Measurements from ENCODE around the gene HLCS. TPM values are rescaled to one million over a fixed set of nuclear protein-coding genes. Genes with fewer than 3 reads are reported as not detected.
A peak's percentile ranks its signal among the peaks of the same experiment; 100 is the strongest.

HLCS gene
- total and polyA plus RNA-seq, 8 donors = 15.9 to 25.3 (median 16.7) TPM

GRCh38 chr21:36751383-36751782 lies 215.1 kb downstream of the HLCS start:
- no peaks in the 10 kb centered on the region for H3K9me3 ChIP-seq
- H3K27me3 ChIP-seq = peaks cover 18 to 33% of the 10 kb centered on the region in 2 donors
- peaks cover 0 to 12% of the 10 kb centered on the region in 2 donors for H3K36me3 ChIP-seq
- ATAC-seq (no peak), DNase-seq (no peak)
- no peak overlapping the region for H3K27ac ChIP-seq
- H3K4me1 ChIP-seq = peaks cover 0 to 15% of the 10 kb centered on the region in 2 donors
- TF ChIP-seq CTCF (IDR thresholded peaks at IDR 0.05) = no peak
- intact Hi-C loops (cut with DNase I) = no loop called here
- H3K4me3 ChIP-seq = no peak overlapping the region

- no peak for TF ChIP-seq CTCF (IDR thresholded peaks at IDR 0.05)
- peaks cover 0 to 15% of the 10 kb centered on the region in 2 donors for H3K4me1 ChIP-seq
- H3K36me3 ChIP-seq = peaks cover 0 to 12% of the 10 kb centered on the region in 2 donors
- no peak overlapping the region for H3K27ac ChIP-seq
- H3K4me3 ChIP-seq = no peak overlapping the region
- H3K27me3 ChIP-seq = peaks cover 24 to 41% of the 10 kb centered on the region in 2 donors
- intact Hi-C loops (cut with DNase I) = no loop called here
- DNase-seq (no peak), ATAC-seq (no peak)
- no peaks in the 10 kb centered on the region for H3K9me3 ChIP-seq
These were observed 215.9 kb downstream of the HLCS start for GRCh38 chr21:36750576-36750959.

GRCh38 chr21:36749935-36750575 lies 216.4 kb downstream of the HLCS start:
- ATAC-seq = peak; percentile 34

GRCh38 chr21:36747815-36748383 lies 218.6 kb downstream of the HLCS start:
- peak overlapping the region; percentile 15 to 26 for H3K4me3 ChIP-seq
- peaks cover 0 to 2% of the 10 kb centered on the region in 2 donors for H3K36me3 ChIP-seq
- intact Hi-C loops (cut with DNase I) = loop anchor here in 1 of 2 donors (10.0 kb wide), 1 partner anchor 177 kb away; no protein-coding TSS in a partner anchor
- no peaks in the 10 kb centered on the region for H3K9me3 ChIP-seq
- no peak overlapping the region for H3K27ac ChIP-seq
- DNase-seq (peak in 2 of 4 donors; percentile 46 to 65), ATAC-seq (peak; percentile 87)
- TF ChIP-seq CTCF (IDR thresholded peaks at IDR 0.05) = no peak
- H3K27me3 ChIP-seq = peaks cover 30 to 63% of the 10 kb centered on the region in 2 donors
- peaks cover 0 to 15% of the 10 kb centered on the region in 2 donors for H3K4me1 ChIP-seq

More at GRCh38 chr21:36749935-36750575, 216.4 kb downstream of the HLCS start:
- H3K4me1 ChIP-seq = peaks cover 0 to 15% of the 10 kb centered on the region in 2 donors
- DNase-seq = peak in 2 of 4 donors; percentile 42 to 81
- no peak overlapping the region for H3K27ac ChIP-seq
- H3K36me3 ChIP-seq = peaks cover 0 to 12% of the 10 kb centered on the region in 2 donors
- intact Hi-C loops (cut with DNase I) = loop anchor here in 1 of 2 donors (10.0 kb wide), 1 partner anchor 175 kb away; no protein-coding TSS in a partner anchor
- no peak overlapping the region for H3K4me3 ChIP-seq
- H3K9me3 ChIP-seq = no peaks in the 10 kb centered on the region
- peaks cover 28 to 46% of the 10 kb centered on the region in 2 donors for H3K27me3 ChIP-seq
- no peak for TF ChIP-seq CTCF (IDR thresholded peaks at IDR 0.05)
